Tibial nerve (tissue), 4 donors: Measurements from ENCODE around the gene CAMTA1.

ENCODE experiments used
- EP300 ChIP-seq, 2 donors: sonication (generic); formaldehyde crosslinking; IDR thresholded peaks; one replicate each; pipeline ENCODE4 v1.6.1; 2017; ENCODE audit warnings: antibody characterized with exemption in 2 of 2, mild to moderate bottlenecking in 1 of 2
- POLR2A ChIP-seq, 2 donors: fragments of 450-650 bp; IDR thresholded peaks; one replicate each; pipeline ENCODE4 v1.6.1; 2017; ENCODE audit warnings: antibody characterized with exemption in 2 of 2, mild to moderate bottlenecking in 2 of 2, moderate library complexity in 2 of 2
- TF ChIP-seq, protein P1 (sequence below), 5 experiments: fragments of 200-600 bp in 3 of 5; fragments of 450-650 bp in 2 of 5; sonication (generic) in 3 of 5; IDR thresholded peaks; one replicate each; pipeline ENCODE4 v1.5.1; 2016 to 2019; ENCODE audit warnings: antibody characterized with exemption in 5 of 5, mild to moderate bottlenecking in 3 of 5, moderate library complexity in 2 of 5

DNA sequence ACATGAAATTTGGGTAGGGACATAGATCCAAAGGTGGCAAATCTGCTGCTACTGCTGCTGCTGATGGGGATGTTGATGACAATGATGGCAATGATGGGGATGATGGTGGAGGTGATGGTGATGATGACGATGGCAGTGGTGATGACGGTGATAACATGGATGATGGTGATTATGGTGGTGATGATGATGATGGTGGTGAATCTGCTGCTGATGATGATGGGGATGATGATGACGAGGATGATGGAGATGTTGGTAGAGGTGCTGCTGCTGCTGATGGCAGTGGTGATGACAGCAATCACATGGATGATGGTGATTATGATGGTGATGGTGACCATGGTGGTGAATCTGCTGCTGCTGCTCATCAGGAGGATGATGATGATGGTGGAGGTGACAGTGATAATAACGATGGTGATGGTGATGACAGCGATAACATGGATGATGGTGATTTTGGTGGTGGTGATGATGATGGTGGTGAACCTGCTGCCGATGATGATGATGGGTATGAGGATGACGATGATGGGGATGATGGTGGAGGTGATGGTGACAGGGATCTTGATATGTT lies 644.9 kb downstream of the CAMTA1 start:
- TF ChIP-seq POLR2A (IDR thresholded peaks at IDR 0.05) = no peak
- TF ChIP-seq, protein P1, sequence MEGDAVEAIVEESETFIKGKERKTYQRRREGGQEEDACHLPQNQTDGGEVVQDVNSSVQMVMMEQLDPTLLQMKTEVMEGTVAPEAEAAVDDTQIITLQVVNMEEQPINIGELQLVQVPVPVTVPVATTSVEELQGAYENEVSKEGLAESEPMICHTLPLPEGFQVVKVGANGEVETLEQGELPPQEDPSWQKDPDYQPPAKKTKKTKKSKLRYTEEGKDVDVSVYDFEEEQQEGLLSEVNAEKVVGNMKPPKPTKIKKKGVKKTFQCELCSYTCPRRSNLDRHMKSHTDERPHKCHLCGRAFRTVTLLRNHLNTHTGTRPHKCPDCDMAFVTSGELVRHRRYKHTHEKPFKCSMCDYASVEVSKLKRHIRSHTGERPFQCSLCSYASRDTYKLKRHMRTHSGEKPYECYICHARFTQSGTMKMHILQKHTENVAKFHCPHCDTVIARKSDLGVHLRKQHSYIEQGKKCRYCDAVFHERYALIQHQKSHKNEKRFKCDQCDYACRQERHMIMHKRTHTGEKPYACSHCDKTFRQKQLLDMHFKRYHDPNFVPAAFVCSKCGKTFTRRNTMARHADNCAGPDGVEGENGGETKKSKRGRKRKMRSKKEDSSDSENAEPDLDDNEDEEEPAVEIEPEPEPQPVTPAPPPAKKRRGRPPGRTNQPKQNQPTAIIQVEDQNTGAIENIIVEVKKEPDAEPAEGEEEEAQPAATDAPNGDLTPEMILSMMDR (IDR thresholded peaks at IDR 0.05) = no peak
- TF ChIP-seq EP300 (IDR thresholded peaks at IDR 0.05) = no peak
